Sigmoid colon (tissue), 7 donors: ENCODE results near the gene CYTH4. TPM values are rescaled to one million over a fixed set of nuclear protein-coding genes. Genes with fewer than 3 reads are reported as not detected.

ENCODE experiments used
- DNase-seq: peaks from one replicate; pipeline ENCODE4 v3.0.0-alpha.2; 2019
- H3K27ac ChIP-seq, 4 donors: fragments of 200-600 bp; sonication (generic); one replicate each; pipeline ENCODE4 v1.5.1; 2016 to 2019; ENCODE audit warnings: mild to moderate bottlenecking in 1 of 4
- H3K27me3 ChIP-seq, 3 donors: fragments of 200-600 bp; sonication (generic); one replicate each; pipeline ENCODE4 v1.5.1; 2019; ENCODE audit warnings: mild to moderate bottlenecking in 1 of 3
- H3K36me3 ChIP-seq, 4 donors: fragments of 200-600 bp; sonication (generic); one replicate each; pipeline ENCODE4 v1.5.1; 2016 to 2019
- H3K4me1 ChIP-seq, 4 donors: fragments of 200-600 bp; sonication (generic); one replicate each; pipeline ENCODE4 v1.5.1; 2017 to 2019
- H3K4me3 ChIP-seq, 4 donors: fragments of 200-600 bp; sonication (generic); one replicate each; pipeline ENCODE4 v1.5.1; 2017 to 2019; ENCODE audit warnings: mild to moderate bottlenecking in 2 of 4, moderate library complexity in 1 of 4
- H3K9me3 ChIP-seq, 4 donors: fragments of 200-600 bp in 3 of 4; sonication (generic) in 3 of 4; one replicate each; pipeline versions ENCODE4 v1.5.1 to v1.6.1; 2013 to 2019
- EP300 ChIP-seq, 4 donors: sonication (generic); formaldehyde crosslinking; IDR thresholded peaks; one replicate each; pipeline ENCODE4 v1.6.1; 2017; ENCODE audit warnings: antibody characterized with exemption in 4 of 4
- POLR2A ChIP-seq, 2 donors: fragments of 450-650 bp; IDR thresholded peaks; one replicate each; pipeline ENCODE4 v1.6.1; 2016; ENCODE audit warnings: antibody characterized with exemption in 2 of 2, mild to moderate bottlenecking in 2 of 2, moderate library complexity in 2 of 2
- POLR2AphosphoS5 ChIP-seq, 4 donors: sonication (generic); formaldehyde crosslinking; IDR thresholded peaks; one replicate each; pipeline ENCODE4 v1.6.1; 2017; ENCODE audit warnings: antibody characterized with exemption in 4 of 4
- WGBS, 2 donors: extraction: QIAGEN DNeasy Blood & Tissue Kit; methylation state at CpG; one replicate each; pipeline ENCODE4 v1.1.7; 2013; 5-methylcytosine and 5-hydroxymethylcytosine counted together
- intact Hi-C: fragments of 100-400 bp; cut with DNase I; formaldehyde crosslinking; loops from one replicate; pipeline ENCODE4 v1.15.1; 2023
- polyA plus RNA-seq, 3 donors: library from polyadenylated mRNA; stranded (reverse); fragments of 200-250 nt; gene quantifications; one replicate each; pipeline ENCODE4 v1.2.3, GENCODE V29; 2013
- total RNA-seq, 4 donors: library from RNA; depleted of rRNA; stranded (reverse); fragments of >200 nt; gene quantifications; one replicate each; pipeline ENCODE4 v1.1.0, GENCODE V29; 2016
- TF ChIP-seq, protein P1 (sequence below), 4 experiments: fragments of 450-650 bp in 3 of 4; fragments of 200-600 bp in 1 of 4; IDR thresholded peaks; one replicate each; pipeline ENCODE4 v1.5.1; 2016 to 2019; ENCODE audit warnings: antibody characterized with exemption in 4 of 4, mild to moderate bottlenecking in 3 of 4, moderate library complexity in 2 of 4
- donor health status: healthy with polysubstance abuse.
- donor health status: Bipolar disorder and iron deficiency.
- donor health status: healthy.

Gene CYTH4
- total and polyA plus RNA-seq, 7 donors: 4.2 to 22.0 (median 7.2) TPM

DNA sequence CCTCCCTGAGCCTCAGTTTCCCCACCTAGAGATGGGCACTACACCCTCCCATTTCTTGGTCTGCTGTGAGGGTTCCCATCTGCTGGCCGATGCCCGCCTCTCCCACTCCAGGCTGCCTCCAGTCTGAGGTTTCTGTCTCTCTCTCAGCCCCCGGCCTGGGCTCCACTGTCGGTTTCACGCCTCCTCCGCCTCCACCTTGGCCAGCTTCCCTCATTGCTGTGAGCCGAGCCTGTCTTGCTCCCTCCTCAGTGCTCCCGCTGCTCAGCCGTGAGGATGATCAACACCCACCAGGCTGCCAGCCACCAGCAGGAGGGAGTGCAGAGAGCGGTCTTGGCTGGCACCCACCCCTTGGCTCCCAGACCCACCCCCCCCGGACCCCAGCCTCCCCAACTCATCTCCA is 61.0 kb downstream of the CYTH4 start:
- no peak overlapping the region for H3K4me3 ChIP-seq
- intact Hi-C loops: no loop called here
- H3K27ac ChIP-seq: no peak overlapping the region
- DNase-seq: no peak
- peaks cover 4 to 43% (median 5%) of the 10 kb centered on the region in 3 donors for H3K27me3 ChIP-seq
- H3K36me3 ChIP-seq: no peaks in the 10 kb centered on the region
- peaks cover 0 to 13% (median 11%) of the 10 kb centered on the region in 4 donors for H3K4me1 ChIP-seq
- 56 to 71% methylated on average over 11 of the region's 11 CpGs for WGBS, 2 donors
- TF ChIP-seq, protein P1, sequence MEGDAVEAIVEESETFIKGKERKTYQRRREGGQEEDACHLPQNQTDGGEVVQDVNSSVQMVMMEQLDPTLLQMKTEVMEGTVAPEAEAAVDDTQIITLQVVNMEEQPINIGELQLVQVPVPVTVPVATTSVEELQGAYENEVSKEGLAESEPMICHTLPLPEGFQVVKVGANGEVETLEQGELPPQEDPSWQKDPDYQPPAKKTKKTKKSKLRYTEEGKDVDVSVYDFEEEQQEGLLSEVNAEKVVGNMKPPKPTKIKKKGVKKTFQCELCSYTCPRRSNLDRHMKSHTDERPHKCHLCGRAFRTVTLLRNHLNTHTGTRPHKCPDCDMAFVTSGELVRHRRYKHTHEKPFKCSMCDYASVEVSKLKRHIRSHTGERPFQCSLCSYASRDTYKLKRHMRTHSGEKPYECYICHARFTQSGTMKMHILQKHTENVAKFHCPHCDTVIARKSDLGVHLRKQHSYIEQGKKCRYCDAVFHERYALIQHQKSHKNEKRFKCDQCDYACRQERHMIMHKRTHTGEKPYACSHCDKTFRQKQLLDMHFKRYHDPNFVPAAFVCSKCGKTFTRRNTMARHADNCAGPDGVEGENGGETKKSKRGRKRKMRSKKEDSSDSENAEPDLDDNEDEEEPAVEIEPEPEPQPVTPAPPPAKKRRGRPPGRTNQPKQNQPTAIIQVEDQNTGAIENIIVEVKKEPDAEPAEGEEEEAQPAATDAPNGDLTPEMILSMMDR (IDR thresholded peaks at IDR 0.05): no peak
- TF ChIP-seq EP300 (IDR thresholded peaks at IDR 0.05) (no peak), POLR2AphosphoS5 (IDR thresholded peaks at IDR 0.05) (no peak), POLR2A (IDR thresholded peaks at IDR 0.05) (no peak)
- no peaks in the 10 kb centered on the region for H3K9me3 ChIP-seq

DNA sequence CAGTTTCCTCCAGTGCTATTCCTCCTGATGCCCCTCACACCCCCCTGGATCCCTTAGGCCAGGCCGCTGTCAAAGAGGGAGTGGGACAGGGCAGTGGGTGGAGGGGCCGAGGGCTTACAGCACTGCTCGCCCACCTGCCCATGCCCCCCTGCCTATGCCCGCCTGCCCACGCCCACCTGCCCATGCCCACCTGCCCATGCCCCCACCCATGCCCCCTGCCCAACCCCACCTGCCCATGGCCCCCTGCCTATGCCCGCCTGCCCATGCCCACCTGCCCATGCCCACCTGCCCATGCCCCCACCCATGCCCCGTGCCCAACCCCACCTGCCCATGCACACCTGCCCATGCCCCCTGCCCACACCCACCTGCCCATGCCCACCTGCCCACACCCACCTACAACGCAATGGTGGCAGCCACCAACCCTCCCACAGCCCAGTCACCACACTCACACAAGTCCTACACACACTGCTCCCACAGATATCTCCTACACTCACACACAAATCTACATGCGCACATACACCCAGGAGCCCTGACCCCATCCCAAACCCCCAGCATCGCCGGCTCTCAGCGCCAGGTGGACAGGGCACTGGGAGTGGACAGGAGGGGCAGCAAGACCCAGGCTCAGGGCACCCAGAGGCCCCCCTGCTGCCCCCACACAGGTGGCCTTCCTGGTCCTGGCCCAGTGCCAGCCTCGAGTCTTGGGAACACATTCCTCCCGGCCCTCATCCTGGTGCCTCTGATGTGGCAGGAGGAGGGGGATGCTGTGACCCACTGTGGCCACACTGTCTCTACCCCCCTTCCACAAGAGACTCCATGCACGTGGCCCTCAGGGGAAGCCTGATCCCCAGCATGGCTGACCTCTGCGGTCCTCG is 61.8 kb downstream of the CYTH4 start:
- no peak for DNase-seq
- H3K4me1 ChIP-seq: peaks cover 0 to 13% (median 11%) of the 10 kb centered on the region in 4 donors
- intact Hi-C loops: no loop called here
- TF ChIP-seq POLR2AphosphoS5 (IDR thresholded peaks at IDR 0.05): no peak
- TF ChIP-seq POLR2A (IDR thresholded peaks at IDR 0.05): no peak
- TF ChIP-seq, protein P1 (IDR thresholded peaks at IDR 0.05): no peak
- TF ChIP-seq EP300 (IDR thresholded peaks at IDR 0.05): no peak
- H3K36me3 ChIP-seq: no peaks in the 10 kb centered on the region
- no peak overlapping the region for H3K4me3 ChIP-seq
- no peak overlapping the region for H3K27ac ChIP-seq
- H3K9me3 ChIP-seq: no peaks in the 10 kb centered on the region
- H3K27me3 ChIP-seq: peaks cover 4 to 36% (median 5%) of the 10 kb centered on the region in 3 donors
- WGBS, 2 donors: 68 to 82% methylated on average over 16 to 17 of the region's 17 CpGs

DNA sequence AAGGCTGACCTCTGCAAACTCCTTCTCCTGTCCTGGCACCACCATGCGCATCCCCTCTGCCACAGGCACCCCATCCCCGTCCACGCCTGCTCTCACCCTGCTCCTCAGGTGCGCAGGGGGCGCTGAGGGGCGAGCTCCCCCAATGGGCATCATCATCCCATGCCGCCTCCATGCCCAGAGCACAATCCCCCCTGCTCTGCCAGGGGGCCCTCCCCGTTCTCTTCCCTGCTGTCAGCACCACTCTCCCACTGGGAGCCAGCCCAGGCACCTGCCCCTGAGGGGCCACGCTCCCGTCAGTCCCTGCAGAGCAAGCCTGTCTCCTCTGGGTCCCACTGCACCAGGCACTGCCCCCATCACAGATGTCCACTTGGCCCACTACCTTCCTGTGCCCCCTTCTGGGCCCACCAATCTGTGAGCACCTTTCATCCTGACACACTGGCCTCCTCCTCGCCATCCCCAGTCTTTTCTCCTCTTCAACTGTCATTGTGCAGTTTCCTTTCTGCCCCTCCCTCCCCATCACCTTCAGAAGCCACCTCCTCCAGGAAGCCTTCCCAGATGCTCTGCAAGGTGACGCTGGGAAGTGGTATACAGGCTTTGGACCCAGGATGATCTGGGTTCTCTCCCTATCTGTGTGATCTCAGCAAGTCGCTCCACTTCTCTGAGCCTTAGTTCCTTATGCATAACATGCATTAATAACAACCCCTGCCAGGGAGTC is 62.6 kb downstream of the CYTH4 start:
- TF ChIP-seq POLR2AphosphoS5 (IDR thresholded peaks at IDR 0.05) (no peak), EP300 (IDR thresholded peaks at IDR 0.05) (no peak), POLR2A (IDR thresholded peaks at IDR 0.05) (no peak)
- TF ChIP-seq, protein P1 (IDR thresholded peaks at IDR 0.05): no peak

DNA sequence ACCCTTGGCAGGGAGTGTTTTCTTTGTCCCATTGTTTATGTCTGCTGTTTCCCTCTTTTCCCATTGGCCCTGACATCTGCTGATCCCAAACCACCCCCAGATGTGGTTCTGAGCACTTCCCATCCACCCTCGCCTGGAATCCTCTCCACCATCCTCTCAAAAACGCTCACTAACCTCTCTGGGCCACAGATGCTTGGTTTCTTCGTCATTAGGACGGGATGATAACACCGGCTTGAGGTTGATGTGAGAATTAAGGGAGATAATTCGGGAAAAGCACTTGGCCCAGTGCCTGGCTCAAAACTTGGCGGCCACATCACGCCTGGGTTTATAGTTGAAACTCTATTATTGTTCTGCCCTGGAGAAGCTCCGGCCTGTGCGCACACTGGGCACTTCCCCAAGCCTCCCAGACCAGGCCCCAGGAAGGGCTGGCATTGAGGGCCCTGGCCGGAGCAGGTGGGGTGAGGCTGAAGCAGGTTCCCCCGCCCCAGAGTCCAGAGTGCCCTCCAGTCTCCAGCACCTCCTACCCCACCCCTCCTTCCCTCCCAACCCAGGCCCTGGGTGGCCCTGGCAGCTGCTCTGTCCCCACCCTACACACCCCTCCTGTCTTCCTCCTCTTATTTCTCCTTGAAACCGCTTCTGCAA is 63.7 kb downstream of the CYTH4 start:
- no peaks in the 10 kb centered on the region for H3K9me3 ChIP-seq
- intact Hi-C loops: no loop called here
- H3K36me3 ChIP-seq: no peaks in the 10 kb centered on the region
- 12 to 47% methylated on average over 13 of the region's 13 CpGs for WGBS, 2 donors
- peaks cover 0 to 13% (median 11%) of the 10 kb centered on the region in 4 donors for H3K4me1 ChIP-seq
- H3K27ac ChIP-seq: peak overlapping the region in 1 of 4 donors; percentile 25
- peaks cover 0 to 23% (median 4%) of the 10 kb centered on the region in 3 donors for H3K27me3 ChIP-seq
- no peak for TF ChIP-seq POLR2AphosphoS5 (IDR thresholded peaks at IDR 0.05)
- no peak for TF ChIP-seq EP300 (IDR thresholded peaks at IDR 0.05)
- TF ChIP-seq, protein P1 (IDR thresholded peaks at IDR 0.05): no peak
- TF ChIP-seq POLR2A (IDR thresholded peaks at IDR 0.05): no peak
- no peak for DNase-seq
- no peak overlapping the region for H3K4me3 ChIP-seq

More for the DNA sequence above, 62.6 kb downstream of the CYTH4 start:
- H3K27ac ChIP-seq: no peak overlapping the region
- H3K9me3 ChIP-seq: no peaks in the 10 kb centered on the region
- DNase-seq: no peak
- H3K4me3 ChIP-seq: no peak overlapping the region
- WGBS, 2 donors: 75 to 82% methylated on average over 13 of the region's 13 CpGs
- no peaks in the 10 kb centered on the region for H3K36me3 ChIP-seq
- intact Hi-C loops: no loop called here
- H3K4me1 ChIP-seq: peaks cover 0 to 13% (median 11%) of the 10 kb centered on the region in 4 donors
- peaks cover 2 to 29% (median 4%) of the 10 kb centered on the region in 3 donors for H3K27me3 ChIP-seq
